ENCODE data around the gene EDC4. TPM values are rescaled to one million over a fixed set of nuclear protein-coding genes. Genes with fewer than 3 reads are reported as not detected.

EDC4 gene
- total and polyA plus RNA-seq, 8 donors = 20.2 to 66.2 (median 26.0) TPM

- Histone ChIP-seq H3K27me3 (no peaks in the 10 kb centered on the region), H3K4me3 (no peak overlapping the region), H3K4me1 (peaks cover 14 to 35% (median 19%) of the 10 kb centered on the region in 3 donors), H3K9me3 (no peaks in the 10 kb centered on the region), H3K27ac (no peak overlapping the region), H3K36me3 (no peaks in the 10 kb centered on the region)
- DNase-seq = no peak
- no peak for ATAC-seq
- TF ChIP-seq CTCF (IDR thresholded peaks at IDR 0.05) = no peak
- WGBS, 2 donors = 57 to 59% methylated on average over 4 of the region's 4 CpGs
- no peak for FAIRE-seq
- intact Hi-C loops (cut with DNase I) = no loop called here
Observed at GRCh38 chr16:67844497-67844896, 28.4 kb upstream of the EDC4 start.

GRCh38 chr16:67845291-67846062 is 27.4 kb upstream of the EDC4 start:
- intact Hi-C loops (cut with DNase I) = no loop called here
- peak overlapping the region in 3 of 4 donors; percentile 92 to 97 (median 92) for H3K27ac ChIP-seq
- no peak for DNase-seq
- H3K4me1 ChIP-seq = peaks cover 14 to 35% (median 19%) of the 10 kb centered on the region in 3 donors
- H3K9me3 ChIP-seq = no peaks in the 10 kb centered on the region
- H3K4me3 ChIP-seq = peak overlapping the region in 3 of 4 donors; percentile 73 to 100 (median 90)
- H3K27me3 ChIP-seq = no peaks in the 10 kb centered on the region
- no peaks in the 10 kb centered on the region for H3K36me3 ChIP-seq
- 69 to 77% methylated on average over 5 of the region's 5 CpGs for WGBS, 2 donors
- TF ChIP-seq CTCF (IDR thresholded peaks at IDR 0.05) = no peak
- ATAC-seq = no peak
- no peak for FAIRE-seq

GRCh38 chr16:67846063-67846319 is 26.9 kb upstream of the EDC4 start:
- TF ChIP-seq CTCF (IDR thresholded peaks at IDR 0.05) = no peak
- H3K4me3 ChIP-seq = peak overlapping the region; percentile 73 to 100 (median 88)
- DNase-seq = no peak
- H3K9me3 ChIP-seq = no peaks in the 10 kb centered on the region
- H3K27ac ChIP-seq = peak overlapping the region; percentile 92 to 97 (median 92)
- H3K4me1 ChIP-seq = peaks cover 14 to 35% (median 19%) of the 10 kb centered on the region in 3 donors
- H3K27me3 ChIP-seq = no peaks in the 10 kb centered on the region
- intact Hi-C loops (cut with DNase I) = no loop called here
- no peaks in the 10 kb centered on the region for H3K36me3 ChIP-seq
- no peak for ATAC-seq
- FAIRE-seq = no peak
- WGBS, 2 donors = 10% methylated on average over 2 of the region's 2 CpGs

- no peak for TF ChIP-seq CTCF (IDR thresholded peaks at IDR 0.05)
- Histone ChIP-seq H3K27me3 (no peaks in the 10 kb centered on the region), H3K27ac (peak within 1 kb of the TSS; percentile 92 to 97 (median 92)), H3K9me3 (no peaks in the 10 kb centered on the region), H3K36me3 (no peaks in the 10 kb centered on the region), H3K4me3 (peak within 1 kb of the TSS; percentile 73 to 100 (median 88)), H3K4me1 (peaks cover 14 to 33% (median 19%) of the 10 kb centered on the region in 3 donors)
- intact Hi-C loops (cut with DNase I) = no loop called here
- WGBS, 2 donors = 0 to 1% methylated on average over 43 to 57 of the region's 57 CpGs
- ATAC-seq (peak; percentile 82 to 88 (median 84)), DNase-seq (peak; percentile 95 to 98 (median 96)), FAIRE-seq (no peak)
Observed at GRCh38 chr16:67846320-67847063, 26.4 kb upstream of the EDC4 start, which contains the start of gene NUTF2. TSS of gene NUTF2 (plus strand) at chr16:67846933. CDS start at chr16:67865131, 18,198 bp downstream.

Data from pancreas (tissue), 10 donors.